ENCODE data around the gene MFAP1.
A peak's percentile ranks its signal among the peaks of the same experiment; 100 is the strongest.
"Not testable (repeated sequence)": the region's sequence is repeated elsewhere in the genome, so short reads cannot be mapped to it uniquely, and the experiment has no call there.

MFAP1 gene

GRCh38 chr15:43821505-43821904 lies 3.0 kb downstream of the MFAP1 start:
- no peak for DNase-seq (ENCODE audit: low read depth)

DNA sequence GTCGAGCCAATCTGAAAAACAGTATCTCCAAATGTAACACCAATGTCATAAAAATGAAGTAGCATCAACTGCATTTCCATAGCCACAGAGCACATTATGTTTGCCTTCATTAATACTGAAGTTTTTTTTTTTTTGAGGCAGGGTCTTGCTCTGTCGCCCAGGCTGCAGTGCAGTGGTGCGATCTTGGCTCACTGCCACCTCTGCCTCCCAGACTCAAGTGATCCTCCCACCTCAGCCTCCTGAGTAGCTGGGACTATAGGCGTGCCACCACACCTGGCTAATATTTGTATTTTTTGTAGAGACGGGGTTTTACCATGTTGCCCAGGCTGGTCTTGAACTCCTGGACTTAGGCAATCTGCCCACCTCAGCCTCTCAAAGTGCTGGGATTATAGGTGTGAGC lies 9.4 kb downstream of the MFAP1 start:
- DNase-seq (ENCODE audit: low read depth): not testable (repeated sequence)

DNA sequence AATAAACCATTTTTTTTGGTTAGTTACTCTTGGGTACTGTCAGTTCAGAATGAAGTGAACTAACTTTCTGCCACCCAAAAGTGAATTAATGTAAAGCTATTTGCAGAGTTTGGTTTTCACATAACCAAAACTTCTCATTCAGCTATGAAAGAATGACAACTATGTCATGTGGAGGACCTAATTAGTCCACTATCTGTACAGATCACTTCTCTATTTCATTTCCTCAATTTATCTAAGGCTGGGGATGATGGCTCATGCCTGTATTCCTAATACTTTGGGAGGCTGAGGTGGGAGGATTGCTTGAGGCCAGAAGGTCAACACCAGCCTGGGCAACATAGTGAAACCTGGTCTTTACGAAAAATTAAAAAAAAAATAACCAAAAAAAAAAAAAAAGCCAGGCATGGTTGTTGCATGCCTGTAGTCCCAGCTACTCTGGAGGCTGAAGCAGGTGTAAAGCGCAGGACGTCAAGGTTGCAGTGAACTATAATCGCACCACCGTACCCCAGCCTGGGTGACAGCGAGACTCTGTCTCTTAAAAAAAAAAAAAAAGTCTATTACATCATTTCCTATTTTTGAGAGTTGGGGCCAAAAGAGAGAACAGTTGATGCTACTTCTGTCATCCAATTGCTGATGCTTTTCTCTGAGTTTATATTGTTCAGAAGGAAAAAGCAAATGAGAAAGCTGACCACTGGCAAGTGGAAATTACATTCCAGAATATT lies 15.4 kb downstream of the MFAP1 start:
- DNase-seq (ENCODE audit: low read depth): no peak

DNA sequence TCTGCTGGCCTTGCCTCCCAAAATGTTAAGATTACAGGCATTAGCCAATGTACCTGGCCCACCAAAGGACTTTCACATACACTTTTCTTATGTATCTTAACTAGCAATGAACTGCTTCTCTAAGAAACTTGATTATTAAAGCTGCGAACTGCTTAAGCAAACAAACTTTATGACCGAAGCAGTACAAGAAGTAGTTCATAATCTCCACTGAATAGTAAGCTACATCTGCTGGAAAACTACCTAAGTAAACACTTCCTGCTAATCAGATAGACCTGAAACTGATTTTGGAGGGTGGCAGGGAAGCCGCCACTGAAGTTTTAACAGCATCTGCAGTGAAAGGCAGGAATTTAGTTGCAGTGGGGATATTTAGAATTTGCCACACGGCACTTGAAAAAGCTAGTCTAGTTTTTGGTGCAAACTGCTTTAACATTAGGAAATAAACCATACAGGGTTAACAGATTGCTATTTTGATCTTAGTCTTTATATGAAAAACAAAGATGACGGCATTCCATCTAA lies 16.0 kb downstream of the MFAP1 start:
- no peak for DNase-seq (ENCODE audit: low read depth)

DNA sequence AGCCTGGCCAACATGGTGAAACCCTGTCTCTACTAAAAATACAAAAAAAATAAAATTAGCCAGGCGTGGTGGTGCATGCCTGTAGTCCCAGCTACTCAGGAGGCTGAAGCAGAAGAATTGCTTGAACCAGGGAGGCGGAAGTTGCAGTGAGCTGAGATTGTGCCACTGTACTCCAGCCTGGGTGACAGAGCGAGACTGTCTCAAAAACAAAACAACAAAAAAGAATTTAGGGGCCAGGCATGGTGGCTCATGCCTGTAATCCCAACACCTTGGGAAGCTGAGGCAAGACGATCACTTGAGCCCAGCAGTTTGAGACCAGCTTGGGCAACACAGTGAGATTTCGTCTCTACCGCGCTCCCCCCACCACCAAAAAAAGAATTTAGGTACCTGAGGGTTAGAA lies 21.8 kb downstream of the MFAP1 start:
- not testable (repeated sequence) for DNase-seq (ENCODE audit: low read depth)

GRCh38 chr15:43800286-43801141 lies 24.0 kb downstream of the MFAP1 start, which contains the start of gene HYPK:
TSS of gene HYPK (plus strand) at chr15:43800599. CDS start at chr15:43800623, 24 bp downstream.
- peak; percentile 89 for DNase-seq (ENCODE audit: low read depth)

- DNase-seq (ENCODE audit: low read depth): no peak
Measured at GRCh38 chr15:43799945-43800285, 24.6 kb downstream of the MFAP1 start, which contains the start of gene SERINC4. TSS of gene SERINC4 (minus strand) at chr15:43800220. CDS start at chr15:43799986, 234 bp downstream.

GRCh38 chr15:43799209-43799944 lies 25.1 kb downstream of the MFAP1 start:
- no peak for DNase-seq (ENCODE audit: low read depth)

- no peak for DNase-seq (ENCODE audit: low read depth)
Measured at GRCh38 chr15:43796566-43796965, 27.9 kb downstream of the MFAP1 start.

DNA sequence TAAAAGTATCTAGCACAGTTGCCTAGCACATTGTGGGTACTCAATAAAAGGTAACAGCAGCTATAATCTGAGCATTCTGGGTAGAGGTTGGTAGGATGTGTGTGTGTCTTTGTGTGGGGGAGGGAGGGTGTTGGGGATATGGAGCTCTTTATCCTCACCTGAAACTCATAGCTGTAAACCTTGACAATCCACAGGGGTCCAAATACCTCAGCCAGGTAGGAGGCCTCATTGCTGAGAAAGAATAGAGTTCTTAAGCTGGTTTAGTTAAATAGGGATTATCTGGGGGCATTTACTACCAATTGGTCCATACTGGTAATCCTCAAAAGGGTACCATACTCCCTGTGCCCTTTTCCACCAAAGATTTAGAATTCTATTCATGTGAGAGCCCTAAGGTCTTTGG lies 28.5 kb downstream of the MFAP1 start:
- no peak for DNase-seq (ENCODE audit: low read depth)

DNA sequence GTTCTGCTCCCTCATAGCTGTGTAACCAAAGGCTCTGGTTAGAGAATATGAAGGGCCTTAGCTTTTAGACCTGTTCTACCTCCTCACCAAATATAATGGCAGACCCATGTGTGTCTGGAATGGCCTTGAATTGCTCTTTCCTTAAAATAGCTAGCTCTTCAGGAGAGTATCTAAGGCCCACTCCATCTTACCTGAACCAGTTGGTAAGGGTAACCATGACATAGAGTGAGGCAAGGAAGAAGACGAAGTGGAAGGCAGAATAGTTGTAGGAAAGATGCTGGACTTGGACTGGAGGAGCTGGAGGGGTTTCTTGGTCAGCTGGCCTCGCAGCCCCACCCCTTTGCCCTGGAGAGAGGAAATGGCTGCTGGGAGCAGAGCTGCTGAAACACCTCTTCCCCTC lies 29.3 kb downstream of the MFAP1 start:
- no peak for DNase-seq (ENCODE audit: low read depth)

DNA sequence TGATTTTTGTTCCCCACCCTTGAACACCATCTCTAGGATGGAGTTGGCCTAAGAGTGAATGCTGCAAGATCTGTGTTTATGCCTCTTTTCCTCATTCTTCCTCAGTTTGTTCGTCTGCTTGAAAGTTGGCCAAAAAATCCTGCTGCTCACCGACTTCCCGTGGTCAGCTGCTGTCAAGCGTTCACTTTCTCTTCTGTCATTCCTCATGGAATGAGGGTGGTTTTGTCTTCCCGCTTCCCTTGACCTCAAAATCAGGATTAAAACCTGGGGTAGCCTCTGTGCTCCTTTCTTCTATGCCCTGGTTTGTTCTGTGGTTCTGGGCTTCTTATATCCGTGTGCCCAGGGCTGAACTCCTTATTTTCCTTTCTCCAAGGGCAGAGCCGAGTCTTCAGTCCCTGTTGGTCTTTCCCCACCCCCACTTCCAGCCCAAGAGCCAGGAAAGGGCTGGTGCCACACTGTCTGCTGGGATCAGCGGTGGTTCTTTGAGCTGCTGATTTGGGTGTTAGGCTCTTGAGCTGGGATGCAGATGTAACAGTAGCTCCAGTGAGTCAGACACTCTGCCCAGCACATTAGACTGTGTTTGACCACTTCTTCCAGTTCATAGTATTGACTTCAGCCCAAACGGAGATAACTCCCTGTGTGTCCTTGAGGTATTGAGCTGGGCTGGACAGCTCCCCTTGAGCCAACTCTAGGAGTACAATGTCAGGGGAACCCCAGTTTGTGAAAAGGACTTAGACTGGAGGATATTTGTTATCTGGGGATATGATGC lies 30.0 kb downstream of the MFAP1 start:
- no peak for DNase-seq (ENCODE audit: low read depth)

- no peak for DNase-seq (ENCODE audit: low read depth)
Measured at GRCh38 chr15:43793647-43794046, 30.8 kb downstream of the MFAP1 start.

DNA sequence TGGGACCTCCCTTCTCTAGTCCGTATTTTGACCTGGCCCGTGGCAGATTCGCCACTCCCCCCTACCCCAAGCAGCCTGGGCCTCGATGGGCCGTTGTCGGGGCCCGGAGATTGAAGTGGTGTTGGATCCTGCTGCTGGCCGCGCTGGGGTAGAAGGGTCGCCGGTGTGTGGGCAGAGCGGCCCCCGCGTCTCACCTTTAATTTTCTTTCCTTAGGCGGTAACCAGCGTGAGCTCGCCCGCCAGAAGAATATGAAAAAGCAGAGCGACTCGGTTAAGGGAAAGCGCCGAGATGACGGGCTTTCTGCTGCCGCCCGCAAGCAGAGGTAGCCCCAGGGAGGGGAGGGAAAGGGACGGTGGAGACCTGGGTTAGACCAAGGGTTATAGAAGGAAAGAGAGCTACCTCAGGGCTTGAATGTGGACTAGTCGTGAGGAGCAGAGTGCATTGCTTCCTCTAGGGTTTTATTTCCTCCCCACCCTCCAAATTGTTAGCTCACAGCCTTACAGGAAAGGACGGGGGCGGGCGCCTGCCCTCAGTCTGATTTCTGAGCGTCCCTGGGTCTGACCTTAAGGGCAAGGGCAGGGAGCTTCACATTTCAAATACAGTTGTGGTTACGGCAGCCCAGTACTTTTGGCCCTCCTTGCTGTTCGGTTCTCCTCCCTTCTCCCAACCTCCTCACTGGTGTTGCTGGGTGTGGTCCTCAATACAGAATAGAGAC lies 31.6 kb downstream of the MFAP1 start:
- no peak for DNase-seq (ENCODE audit: low read depth)

GRCh38 chr15:43791993-43792760 lies 32.3 kb downstream of the MFAP1 start, which contains the start of gene SERF2:
TSS of gene SERF2 (plus strand) at chr15:43792320. CDS start at chr15:43792377, 57 bp downstream.
- DNase-seq (ENCODE audit: low read depth): peak; percentile 99

- DNase-seq (ENCODE audit: low read depth): no peak
Measured at GRCh38 chr15:43789409-43789808, 35.1 kb downstream of the MFAP1 start.

DNA sequence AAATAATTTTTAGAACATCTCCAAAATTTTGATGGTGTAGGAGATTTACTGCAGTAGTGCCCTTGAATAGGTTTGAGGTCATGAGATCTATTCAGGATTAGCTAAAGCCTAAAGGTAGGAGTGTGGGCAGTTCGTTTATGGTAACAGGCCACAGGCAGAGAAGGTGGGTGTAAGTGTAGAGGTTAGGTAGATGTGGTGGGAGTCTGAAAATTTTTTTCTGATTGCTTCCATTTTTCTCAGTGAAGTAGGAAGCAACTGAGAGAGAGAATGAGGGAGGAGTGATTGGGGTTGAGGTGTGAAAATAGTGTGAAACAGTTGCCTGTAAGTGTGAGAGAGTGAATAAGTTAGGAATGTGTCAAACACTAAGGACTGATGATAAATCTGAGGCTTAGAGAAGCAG lies 45.5 kb downstream of the MFAP1 start:
- no peak for DNase-seq (ENCODE audit: low read depth)

GRCh38 chr15:43777267-43777914 lies 47.1 kb downstream of the MFAP1 start:
- DNase-seq (ENCODE audit: low read depth): peak; percentile 69

GRCh38 chr15:43776718-43777266 lies 47.7 kb downstream of the MFAP1 start, which contains the start of gene ELL3:
TSS of gene ELL3 (minus strand) at chr15:43776966. CDS start at chr15:43776901, 65 bp downstream.
- peak; percentile 57 for DNase-seq (ENCODE audit: low read depth)
